WTC11 (cell line): ENCODE data around the gene COL25A1. TPM values are rescaled to one million over a fixed set of nuclear protein-coding genes. Genes with fewer than 3 reads are reported as not detected.

Source experiments
- ATAC-seq: fragments of 200-7000 bp; cut with Tn5 transposase; 2 replicates; pipeline ENCODE4 v1.10.0; 2021; ENCODE audit warnings: mild to moderate bottlenecking, moderate library complexity
- CTCF ChIA-PET: fragments of 300-600 bp; sonication (Branson Sonifier 250); formaldehyde crosslinking; loops from one replicate; lab custom pipeline; 2021; ENCODE audit warnings: antibody characterized with exemption; lab: Charles Lee
- POLR2A ChIA-PET: fragments of 350-600 bp; sonication (Branson Sonifier 250); formaldehyde crosslinking; loops from one replicate; lab custom pipeline; 2021; ENCODE audit warnings: antibody characterized with exemption; lab: Charles Lee
- DNase-seq: peaks from one replicate; pipeline ENCODE4 v3.0.0; 2021; ENCODE audit warnings: low spot score
- H3K27ac Mint-ChIP-seq: 2 replicates; pipeline ENCODE4 v1.8.0; 2021; ENCODE audit warnings: mixed read lengths
- H3K27me3 Mint-ChIP-seq: 2 replicates; pipeline ENCODE4 v1.8.0; 2021; ENCODE audit warnings: low read depth, mild to moderate bottlenecking, moderate library complexity, mixed read lengths
- H3K36me3 Mint-ChIP-seq: 2 replicates; pipeline ENCODE4 v1.8.0; 2021; ENCODE audit warnings: mixed read lengths
- H3K4me1 Mint-ChIP-seq: 2 replicates; pipeline ENCODE4 v1.8.0; 2022; ENCODE audit warnings: mixed read lengths
- H3K4me3 Mint-ChIP-seq: 2 replicates; pipeline ENCODE4 v1.8.0; 2021; ENCODE audit warnings: mild to moderate bottlenecking, moderate library complexity, mixed read lengths
- H3K9me3 Mint-ChIP-seq: 2 replicates; pipeline ENCODE4 v1.8.0; 2021; ENCODE audit warnings: mixed read lengths
- CBFB ChIP-seq: sonication (generic); formaldehyde crosslinking; IDR thresholded peaks from 2 replicates; pipeline ENCODE4 v1.8.1; 2022; ENCODE audit warnings: mild to moderate bottlenecking, low read depth, missing genetic modification reagents
- CREM ChIP-seq: sonication (generic); formaldehyde crosslinking; IDR thresholded peaks from 2 replicates; pipeline ENCODE4 v1.8.1; 2022; ENCODE audit warnings: mild to moderate bottlenecking, missing genetic modification reagents, moderate library complexity
- JUN ChIP-seq: sonication (generic); formaldehyde crosslinking; IDR thresholded peaks from 2 replicates; pipeline ENCODE4 v1.8.0; 2023; ENCODE audit warnings: mild to moderate bottlenecking, missing genetic modification reagents
- MYBL2 ChIP-seq: sonication (generic); formaldehyde crosslinking; IDR thresholded peaks from 2 replicates; pipeline ENCODE4 v1.8.1; 2023; ENCODE audit warnings: mild to moderate bottlenecking, moderate library complexity, missing genetic modification reagents
- NR1H2 ChIP-seq: sonication (generic); formaldehyde crosslinking; IDR thresholded peaks from 2 replicates; pipeline ENCODE4 v1.9.0; 2021; ENCODE audit warnings: mild to moderate bottlenecking, moderate library complexity, missing genetic modification reagents
- NR2C2 ChIP-seq: sonication (generic); formaldehyde crosslinking; IDR thresholded peaks from 2 replicates; pipeline ENCODE4 v1.8.0; 2022; ENCODE audit warnings: mild to moderate bottlenecking, missing genetic modification reagents
- OVOL2 ChIP-seq: fragments of 250-450 bp; sonication (Bioruptor Pico); IDR thresholded peaks from 2 replicates; pipeline ENCODE4 v1.9.0; 2021; ENCODE audit warnings: mild to moderate bottlenecking, borderline replicate concordance
- SMAD3 ChIP-seq: sonication (generic); formaldehyde crosslinking; IDR thresholded peaks from 2 replicates; pipeline ENCODE4 v1.8.0; 2022; ENCODE audit warnings: missing genetic modification reagents, mild to moderate bottlenecking, borderline replicate concordance
- TP53 ChIP-seq: sonication (generic); formaldehyde crosslinking; IDR thresholded peaks from 2 replicates; pipeline ENCODE4 v1.8.1; 2023; ENCODE audit warnings: mild to moderate bottlenecking, missing genetic modification reagents
- ZNF219 ChIP-seq: sonication (generic); formaldehyde crosslinking; IDR thresholded peaks from 2 replicates; pipeline ENCODE4 v1.8.0; 2023; ENCODE audit warnings: missing genetic modification reagents, mild to moderate bottlenecking, borderline replicate concordance
- ZNF671 ChIP-seq: fragments of 250-450 bp; sonication (Bioruptor Pico); IDR thresholded peaks from 2 replicates; pipeline ENCODE4 v1.8.0; 2021; ENCODE audit warnings: mild to moderate bottlenecking
- total RNA-seq: library from RNA; stranded (reverse); gene quantifications from 3 replicates; pipeline ENCODE4 v1.2.3, GENCODE V29; 2021
- TF ChIP-seq, protein P1 (sequence below): fragments of 250-450 bp; sonication (Bioruptor Pico); IDR thresholded peaks from 2 replicates; pipeline ENCODE4 v1.9.0; 2021; ENCODE audit warnings: mild to moderate bottlenecking
- TF ChIP-seq, protein P2 (sequence below): fragments of 250-450 bp; sonication (Bioruptor Pico); IDR thresholded peaks from 2 replicates; pipeline ENCODE4 v2.1.2; 2022; ENCODE audit warnings: mild to moderate bottlenecking, moderate library complexity
- TF ChIP-seq, protein P3 (sequence below): sonication (generic); formaldehyde crosslinking; IDR thresholded peaks from 2 replicates; pipeline ENCODE4 v1.8.0; 2022; ENCODE audit warnings: mild to moderate bottlenecking, missing genetic modification reagents
- TF ChIP-seq, protein P4 (sequence below): fragments of 250-450 bp; sonication (Bioruptor Pico); conservative IDR thresholded peaks from 2 replicates; pipeline ENCODE4 v1.9.0; 2021; ENCODE audit warnings: mild to moderate bottlenecking
- TF ChIP-seq, protein P5 (sequence below): sonication (generic); formaldehyde crosslinking; IDR thresholded peaks from 2 replicates; pipeline ENCODE4 v1.8.1; 2023; ENCODE audit warnings: mild to moderate bottlenecking, missing genetic modification reagents, moderate library complexity
- TF ChIP-seq, protein P6 (sequence below): sonication (generic); formaldehyde crosslinking; IDR thresholded peaks from 2 replicates; pipeline ENCODE4 v1.8.0; 2022; ENCODE audit warnings: mild to moderate bottlenecking, missing genetic modification reagents
- TF ChIP-seq, protein P7 (sequence below): sonication (generic); formaldehyde crosslinking; IDR thresholded peaks from 2 replicates; pipeline ENCODE4 v1.8.1; 2023; ENCODE audit warnings: mild to moderate bottlenecking, missing genetic modification reagents, borderline replicate concordance
- TF ChIP-seq, protein P8 (sequence below): sonication (generic); formaldehyde crosslinking; IDR thresholded peaks from 2 replicates; pipeline ENCODE4 v1.8.1; 2023; ENCODE audit warnings: mild to moderate bottlenecking, missing genetic modification reagents

Gene COL25A1
- total RNA-seq, 1 experiment from 2014 or later, result 6.6 TPM

DNA sequence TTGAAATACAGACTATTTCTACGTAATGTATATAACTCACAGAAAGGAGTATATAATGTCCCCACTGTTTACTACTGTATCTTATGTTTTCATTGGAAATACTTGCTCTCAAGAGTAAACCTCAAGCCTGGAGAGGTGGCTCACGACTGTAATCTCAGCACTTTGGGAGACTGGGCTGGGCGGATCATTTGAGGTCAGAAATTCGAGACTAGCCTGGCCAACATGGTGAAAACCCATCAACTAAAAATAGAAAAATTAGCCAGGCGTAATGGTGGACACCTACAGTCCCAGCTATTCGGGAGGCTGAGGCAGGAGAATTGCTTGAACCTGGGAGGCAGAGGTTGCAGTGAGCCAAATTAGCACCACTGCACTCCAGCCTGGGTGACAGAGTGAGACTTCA, 92.8 kb downstream of the COL25A1 start:
- no peaks in the 10 kb centered on the region for H3K27me3 Mint-ChIP-seq
- no peaks in the 10 kb centered on the region for H3K36me3 Mint-ChIP-seq
- ChIA-PET CTCF (interaction anchor here (1.0 kb wide), 1 partner anchor 85 kb away, joined by 3 read pairs; no protein-coding TSS in a partner anchor), POLR2A (no interaction called here)
- DNase-seq (no peak), ATAC-seq (no peak)
- TF ChIP-seq SMAD3 (CRISPR knock-in tag), result no peak
- TF ChIP-seq JUN (CRISPR knock-in tag), result no peak
- TF ChIP-seq OVOL2 (CRISPR knock-in tag), result no peak
- TF ChIP-seq, protein P1, sequence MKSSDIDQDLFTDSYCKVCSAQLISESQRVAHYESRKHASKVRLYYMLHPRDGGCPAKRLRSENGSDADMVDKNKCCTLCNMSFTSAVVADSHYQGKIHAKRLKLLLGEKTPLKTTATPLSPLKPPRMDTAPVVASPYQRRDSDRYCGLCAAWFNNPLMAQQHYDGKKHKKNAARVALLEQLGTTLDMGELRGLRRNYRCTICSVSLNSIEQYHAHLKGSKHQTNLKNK (CRISPR knock-in tag), result no peak
- TF ChIP-seq, protein P2, sequence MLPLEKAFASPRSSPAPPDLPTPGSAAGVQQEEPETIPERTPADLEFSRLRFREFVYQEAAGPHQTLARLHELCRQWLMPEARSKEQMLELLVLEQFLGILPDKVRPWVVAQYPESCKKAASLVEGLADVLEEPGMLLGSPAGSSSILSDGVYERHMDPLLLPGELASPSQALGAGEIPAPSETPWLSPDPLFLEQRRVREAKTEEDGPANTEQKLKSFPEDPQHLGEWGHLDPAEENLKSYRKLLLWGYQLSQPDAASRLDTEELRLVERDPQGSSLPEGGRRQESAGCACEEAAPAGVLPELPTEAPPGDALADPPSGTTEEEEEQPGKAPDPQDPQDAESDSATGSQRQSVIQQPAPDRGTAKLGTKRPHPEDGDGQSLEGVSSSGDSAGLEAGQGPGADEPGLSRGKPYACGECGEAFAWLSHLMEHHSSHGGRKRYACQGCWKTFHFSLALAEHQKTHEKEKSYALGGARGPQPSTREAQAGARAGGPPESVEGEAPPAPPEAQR (CRISPR knock-in tag), result no peak
- TF ChIP-seq TP53, result no peak
- no peak for TF ChIP-seq CBFB (CRISPR knock-in tag)
- TF ChIP-seq, protein P3, sequence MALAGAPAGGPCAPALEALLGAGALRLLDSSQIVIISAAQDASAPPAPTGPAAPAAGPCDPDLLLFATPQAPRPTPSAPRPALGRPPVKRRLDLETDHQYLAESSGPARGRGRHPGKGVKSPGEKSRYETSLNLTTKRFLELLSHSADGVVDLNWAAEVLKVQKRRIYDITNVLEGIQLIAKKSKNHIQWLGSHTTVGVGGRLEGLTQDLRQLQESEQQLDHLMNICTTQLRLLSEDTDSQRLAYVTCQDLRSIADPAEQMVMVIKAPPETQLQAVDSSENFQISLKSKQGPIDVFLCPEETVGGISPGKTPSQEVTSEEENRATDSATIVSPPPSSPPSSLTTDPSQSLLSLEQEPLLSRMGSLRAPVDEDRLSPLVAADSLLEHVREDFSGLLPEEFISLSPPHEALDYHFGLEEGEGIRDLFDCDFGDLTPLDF, result no peak
- no peak for TF ChIP-seq ZNF671 (CRISPR knock-in tag)
- TF ChIP-seq, protein P4, sequence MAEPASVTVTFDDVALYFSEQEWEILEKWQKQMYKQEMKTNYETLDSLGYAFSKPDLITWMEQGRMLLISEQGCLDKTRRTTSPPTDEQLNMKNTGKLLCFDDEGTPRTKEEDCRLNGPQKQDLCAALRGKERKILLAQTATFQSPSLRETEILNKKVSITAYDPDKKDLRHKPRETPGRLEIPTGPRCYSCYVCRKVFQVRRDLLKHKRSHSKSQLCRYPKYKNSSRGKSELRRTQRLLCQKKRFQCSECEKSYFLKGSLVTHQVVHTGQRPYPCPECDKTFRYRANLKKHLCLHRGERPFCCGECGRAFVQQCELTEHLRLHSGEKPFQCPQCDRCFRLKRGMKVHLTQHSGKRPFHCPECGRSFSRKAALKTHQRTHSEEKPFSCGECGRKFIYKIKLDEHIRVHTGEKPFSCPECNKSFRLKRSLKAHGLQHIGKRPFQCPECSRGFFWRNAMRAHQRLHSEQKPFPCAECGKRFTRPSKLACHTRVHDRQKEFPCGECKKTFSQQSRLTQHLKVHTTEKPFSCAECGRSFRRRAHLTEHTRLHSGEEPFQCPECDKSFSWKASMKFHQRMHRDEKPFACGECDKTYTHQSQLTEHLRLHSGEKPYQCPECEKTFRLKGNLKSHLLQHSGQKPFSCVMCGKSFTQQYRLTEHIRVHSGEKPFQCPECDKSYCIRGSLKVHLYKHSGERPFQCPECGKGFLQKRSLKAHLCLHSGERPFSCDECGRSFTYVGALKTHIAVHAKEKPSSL (CRISPR knock-in tag), result no peak
- no peak for TF ChIP-seq MYBL2
- TF ChIP-seq, protein P5, sequence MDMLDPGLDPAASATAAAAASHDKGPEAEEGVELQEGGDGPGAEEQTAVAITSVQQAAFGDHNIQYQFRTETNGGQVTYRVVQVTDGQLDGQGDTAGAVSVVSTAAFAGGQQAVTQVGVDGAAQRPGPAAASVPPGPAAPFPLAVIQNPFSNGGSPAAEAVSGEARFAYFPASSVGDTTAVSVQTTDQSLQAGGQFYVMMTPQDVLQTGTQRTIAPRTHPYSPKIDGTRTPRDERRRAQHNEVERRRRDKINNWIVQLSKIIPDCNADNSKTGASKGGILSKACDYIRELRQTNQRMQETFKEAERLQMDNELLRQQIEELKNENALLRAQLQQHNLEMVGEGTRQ (CRISPR knock-in tag), result no peak
- no peaks in the 10 kb centered on the region for H3K9me3 Mint-ChIP-seq
- peaks cover 24% of the 10 kb centered on the region for H3K4me1 Mint-ChIP-seq
- H3K4me3 Mint-ChIP-seq, result no peak overlapping the region
- no peak overlapping the region for H3K27ac Mint-ChIP-seq

DNA sequence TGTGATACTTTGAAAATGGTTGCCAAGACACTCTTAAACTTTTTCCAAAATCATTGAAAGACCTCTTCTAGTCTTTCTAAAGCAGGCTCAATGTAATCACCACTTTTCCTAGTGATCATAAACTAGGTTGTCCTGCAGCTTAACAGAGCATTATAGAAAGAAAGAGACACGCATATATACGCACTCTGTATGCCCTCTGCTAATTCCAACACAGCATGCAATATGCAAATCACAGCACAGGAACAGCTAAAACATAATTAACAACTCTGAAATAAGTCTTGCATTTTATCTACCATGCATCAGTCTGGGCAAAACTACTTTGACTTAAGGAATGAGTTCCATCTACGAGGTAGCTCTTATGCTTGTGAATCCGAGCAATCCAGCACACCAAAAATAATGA, 94.6 kb downstream of the COL25A1 start:
- ATAC-seq, result no peak
- ChIA-PET CTCF (interaction anchor here (0.6 to 0.9 kb wide), 2 partner anchors 45 to 301 kb away, joined by 3 to 6 read pairs; no protein-coding TSS in a partner anchor), POLR2A (no interaction called here)
- DNase-seq, result no peak
- Mint-ChIP-seq H3K9me3 (no peaks in the 10 kb centered on the region), H3K27me3 (no peaks in the 10 kb centered on the region), H3K4me1 (peaks cover 27% of the 10 kb centered on the region), H3K4me3 (no peak overlapping the region), H3K27ac (no peak overlapping the region), H3K36me3 (no peaks in the 10 kb centered on the region)
- TF ChIP-seq, protein P6, sequence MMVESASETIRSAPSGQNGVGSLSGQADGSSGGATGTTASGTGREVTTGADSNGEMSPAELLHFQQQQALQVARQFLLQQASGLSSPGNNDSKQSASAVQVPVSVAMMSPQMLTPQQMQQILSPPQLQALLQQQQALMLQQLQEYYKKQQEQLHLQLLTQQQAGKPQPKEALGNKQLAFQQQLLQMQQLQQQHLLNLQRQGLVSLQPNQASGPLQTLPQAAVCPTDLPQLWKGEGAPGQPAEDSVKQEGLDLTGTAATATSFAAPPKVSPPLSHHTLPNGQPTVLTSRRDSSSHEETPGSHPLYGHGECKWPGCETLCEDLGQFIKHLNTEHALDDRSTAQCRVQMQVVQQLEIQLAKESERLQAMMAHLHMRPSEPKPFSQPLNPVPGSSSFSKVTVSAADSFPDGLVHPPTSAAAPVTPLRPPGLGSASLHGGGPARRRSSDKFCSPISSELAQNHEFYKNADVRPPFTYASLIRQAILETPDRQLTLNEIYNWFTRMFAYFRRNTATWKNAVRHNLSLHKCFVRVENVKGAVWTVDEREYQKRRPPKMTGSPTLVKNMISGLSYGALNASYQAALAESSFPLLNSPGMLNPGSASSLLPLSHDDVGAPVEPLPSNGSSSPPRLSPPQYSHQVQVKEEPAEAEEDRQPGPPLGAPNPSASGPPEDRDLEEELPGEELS (CRISPR knock-in tag), result no peak
- TF ChIP-seq CREM (CRISPR knock-in tag) (no peak), NR1H2 (no peak), MYBL2 (no peak), NR2C2 (CRISPR knock-in tag) (no peak), ZNF219 (CRISPR knock-in tag) (no peak)
- TF ChIP-seq, protein P7, sequence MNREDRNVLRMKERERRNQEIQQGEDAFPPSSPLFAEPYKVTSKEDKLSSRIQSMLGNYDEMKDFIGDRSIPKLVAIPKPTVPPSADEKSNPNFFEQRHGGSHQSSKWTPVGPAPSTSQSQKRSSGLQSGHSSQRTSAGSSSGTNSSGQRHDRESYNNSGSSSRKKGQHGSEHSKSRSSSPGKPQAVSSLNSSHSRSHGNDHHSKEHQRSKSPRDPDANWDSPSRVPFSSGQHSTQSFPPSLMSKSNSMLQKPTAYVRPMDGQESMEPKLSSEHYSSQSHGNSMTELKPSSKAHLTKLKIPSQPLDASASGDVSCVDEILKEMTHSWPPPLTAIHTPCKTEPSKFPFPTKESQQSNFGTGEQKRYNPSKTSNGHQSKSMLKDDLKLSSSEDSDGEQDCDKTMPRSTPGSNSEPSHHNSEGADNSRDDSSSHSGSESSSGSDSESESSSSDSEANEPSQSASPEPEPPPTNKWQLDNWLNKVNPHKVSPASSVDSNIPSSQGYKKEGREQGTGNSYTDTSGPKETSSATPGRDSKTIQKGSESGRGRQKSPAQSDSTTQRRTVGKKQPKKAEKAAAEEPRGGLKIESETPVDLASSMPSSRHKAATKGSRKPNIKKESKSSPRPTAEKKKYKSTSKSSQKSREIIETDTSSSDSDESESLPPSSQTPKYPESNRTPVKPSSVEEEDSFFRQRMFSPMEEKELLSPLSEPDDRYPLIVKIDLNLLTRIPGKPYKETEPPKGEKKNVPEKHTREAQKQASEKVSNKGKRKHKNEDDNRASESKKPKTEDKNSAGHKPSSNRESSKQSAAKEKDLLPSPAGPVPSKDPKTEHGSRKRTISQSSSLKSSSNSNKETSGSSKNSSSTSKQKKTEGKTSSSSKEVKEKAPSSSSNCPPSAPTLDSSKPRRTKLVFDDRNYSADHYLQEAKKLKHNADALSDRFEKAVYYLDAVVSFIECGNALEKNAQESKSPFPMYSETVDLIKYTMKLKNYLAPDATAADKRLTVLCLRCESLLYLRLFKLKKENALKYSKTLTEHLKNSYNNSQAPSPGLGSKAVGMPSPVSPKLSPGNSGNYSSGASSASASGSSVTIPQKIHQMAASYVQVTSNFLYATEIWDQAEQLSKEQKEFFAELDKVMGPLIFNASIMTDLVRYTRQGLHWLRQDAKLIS (CRISPR knock-in tag), result no peak
- TF ChIP-seq, protein P8, sequence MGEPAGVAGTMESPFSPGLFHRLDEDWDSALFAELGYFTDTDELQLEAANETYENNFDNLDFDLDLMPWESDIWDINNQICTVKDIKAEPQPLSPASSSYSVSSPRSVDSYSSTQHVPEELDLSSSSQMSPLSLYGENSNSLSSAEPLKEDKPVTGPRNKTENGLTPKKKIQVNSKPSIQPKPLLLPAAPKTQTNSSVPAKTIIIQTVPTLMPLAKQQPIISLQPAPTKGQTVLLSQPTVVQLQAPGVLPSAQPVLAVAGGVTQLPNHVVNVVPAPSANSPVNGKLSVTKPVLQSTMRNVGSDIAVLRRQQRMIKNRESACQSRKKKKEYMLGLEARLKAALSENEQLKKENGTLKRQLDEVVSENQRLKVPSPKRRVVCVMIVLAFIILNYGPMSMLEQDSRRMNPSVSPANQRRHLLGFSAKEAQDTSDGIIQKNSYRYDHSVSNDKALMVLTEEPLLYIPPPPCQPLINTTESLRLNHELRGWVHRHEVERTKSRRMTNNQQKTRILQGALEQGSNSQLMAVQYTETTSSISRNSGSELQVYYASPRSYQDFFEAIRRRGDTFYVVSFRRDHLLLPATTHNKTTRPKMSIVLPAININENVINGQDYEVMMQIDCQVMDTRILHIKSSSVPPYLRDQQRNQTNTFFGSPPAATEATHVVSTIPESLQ, result no peak
